ENCODE measurements around the gene SOWAHD. TPM values are rescaled to one million over a fixed set of nuclear protein-coding genes. Genes with fewer than 3 reads are reported as not detected.

Gene SOWAHD
- total RNA-seq, 1 donor from 2014 or later = 0.54 TPM

- H3K9ac ChIP-seq (ENCODE audit: low read length) = no peak overlapping the region
- H3K9me3 Mint-ChIP-seq (ENCODE audit: unreplicated experiment) = no peaks in the 10 kb centered on the region
- peaks cover 2% of the 10 kb centered on the region for H3K4me1 Mint-ChIP-seq (ENCODE audit: low read depth, unreplicated experiment)
- no peaks in the 10 kb centered on the region for H3K36me3 Mint-ChIP-seq (ENCODE audit: low read depth, unreplicated experiment)
- no peak for FAIRE-seq
- no peak overlapping the region for H3K4me3 Mint-ChIP-seq (ENCODE audit: unreplicated experiment)
- no peak for DNase-seq (ENCODE audit: low read depth)
- no peaks in the 10 kb centered on the region for H3K79me2 ChIP-seq (ENCODE audit: insufficient read depth, low read length)
- no peak for TF ChIP-seq EZH2 (IDR thresholded peaks at IDR 0.05; ENCODE audit: insufficient read depth, low read length)
- no peak for TF ChIP-seq CTCF (IDR thresholded peaks at IDR 0.05; ENCODE audit: insufficient read depth, low read depth, low read length)
- no peak overlapping the region for H3K4me3 ChIP-seq (ENCODE audit: insufficient read depth, low read depth, low read length)
- H3K4me1 ChIP-seq (ENCODE audit: insufficient read depth, low read length) = no peaks in the 10 kb centered on the region
- H2AFZ ChIP-seq (ENCODE audit: low read depth, low read length) = no peak overlapping the region
- H3K27ac ChIP-seq (ENCODE audit: low read depth, low read length) = no peak overlapping the region
- no peaks in the 10 kb centered on the region for H3K36me3 ChIP-seq (ENCODE audit: insufficient read depth, low read length)
- no peak overlapping the region for H3K4me2 ChIP-seq (ENCODE audit: low read length)
- H4K20me1 ChIP-seq (ENCODE audit: insufficient read depth, low read length) = no peaks in the 10 kb centered on the region
- no peaks in the 10 kb centered on the region for H3K9me3 ChIP-seq (ENCODE audit: insufficient read depth, low read depth, low read length)
- H3K27me3 Mint-ChIP-seq (ENCODE audit: low read depth, unreplicated experiment) = peaks cover 7% of the 10 kb centered on the region
- no peaks in the 10 kb centered on the region for H3K27me3 ChIP-seq (ENCODE audit: insufficient read depth, low read length)
- H3K27ac Mint-ChIP-seq (ENCODE audit: unreplicated experiment) = no peak overlapping the region
Observed at GRCh38 chrX:119726900-119727555, 31.4 kb upstream of the SOWAHD start.

- Histone ChIP-seq H3K4me2 (ENCODE audit: low read length) (no peak overlapping the region), H3K4me3 (ENCODE audit: insufficient read depth, low read depth, low read length) (no peak overlapping the region), H3K79me2 (ENCODE audit: insufficient read depth, low read length) (no peaks in the 10 kb centered on the region), H3K9me3 (ENCODE audit: insufficient read depth, low read depth, low read length) (no peaks in the 10 kb centered on the region), H3K27me3 (ENCODE audit: insufficient read depth, low read length) (no peaks in the 10 kb centered on the region), H4K20me1 (ENCODE audit: insufficient read depth, low read length) (no peaks in the 10 kb centered on the region), H3K27ac (ENCODE audit: low read depth, low read length) (no peak overlapping the region), H3K4me1 (ENCODE audit: insufficient read depth, low read length) (no peaks in the 10 kb centered on the region), H3K9ac (ENCODE audit: low read length) (no peak overlapping the region), H3K36me3 (ENCODE audit: insufficient read depth, low read length) (no peaks in the 10 kb centered on the region), H2AFZ (ENCODE audit: low read depth, low read length) (no peak overlapping the region)
- Mint-ChIP-seq H3K36me3 (ENCODE audit: low read depth, unreplicated experiment) (no peaks in the 10 kb centered on the region), H3K4me3 (ENCODE audit: unreplicated experiment) (no peak overlapping the region), H3K27ac (ENCODE audit: unreplicated experiment) (no peak overlapping the region), H3K4me1 (ENCODE audit: low read depth, unreplicated experiment) (peaks cover 2% of the 10 kb centered on the region), H3K9me3 (ENCODE audit: unreplicated experiment) (no peaks in the 10 kb centered on the region), H3K27me3 (ENCODE audit: low read depth, unreplicated experiment) (peaks cover 7% of the 10 kb centered on the region)
- DNase-seq (ENCODE audit: low read depth) (no peak), FAIRE-seq (no peak)
- no peak for TF ChIP-seq EZH2 (IDR thresholded peaks at IDR 0.05; ENCODE audit: insufficient read depth, low read length)
- TF ChIP-seq CTCF (IDR thresholded peaks at IDR 0.05; ENCODE audit: insufficient read depth, low read depth, low read length) = no peak
Observed at GRCh38 chrX:119728487-119728886, 29.9 kb upstream of the SOWAHD start.

GRCh38 chrX:119729408-119730201 is 28.8 kb upstream of the SOWAHD start:
- Histone ChIP-seq H3K4me3 (ENCODE audit: insufficient read depth, low read depth, low read length) (no peak overlapping the region), H3K4me1 (ENCODE audit: insufficient read depth, low read length) (no peaks in the 10 kb centered on the region), H3K9me3 (ENCODE audit: insufficient read depth, low read depth, low read length) (no peaks in the 10 kb centered on the region), H3K9ac (ENCODE audit: low read length) (no peak overlapping the region), H3K79me2 (ENCODE audit: insufficient read depth, low read length) (no peaks in the 10 kb centered on the region), H3K27me3 (ENCODE audit: insufficient read depth, low read length) (no peaks in the 10 kb centered on the region), H4K20me1 (ENCODE audit: insufficient read depth, low read length) (no peaks in the 10 kb centered on the region), H3K36me3 (ENCODE audit: insufficient read depth, low read length) (no peaks in the 10 kb centered on the region), H3K27ac (ENCODE audit: low read depth, low read length) (no peak overlapping the region), H3K4me2 (ENCODE audit: low read length) (no peak overlapping the region), H2AFZ (ENCODE audit: low read depth, low read length) (no peak overlapping the region)
- peak; percentile 32 for FAIRE-seq
- peak; percentile 46 for TF ChIP-seq CTCF (IDR thresholded peaks at IDR 0.05; ENCODE audit: insufficient read depth, low read depth, low read length)
- TF ChIP-seq EZH2 (IDR thresholded peaks at IDR 0.05; ENCODE audit: insufficient read depth, low read length) = no peak
- Mint-ChIP-seq H3K4me1 (ENCODE audit: low read depth, unreplicated experiment) (peaks cover 2% of the 10 kb centered on the region), H3K4me3 (ENCODE audit: unreplicated experiment) (no peak overlapping the region), H3K27me3 (ENCODE audit: low read depth, unreplicated experiment) (peaks cover 7% of the 10 kb centered on the region), H3K9me3 (ENCODE audit: unreplicated experiment) (no peaks in the 10 kb centered on the region), H3K27ac (ENCODE audit: unreplicated experiment) (no peak overlapping the region), H3K36me3 (ENCODE audit: low read depth, unreplicated experiment) (no peaks in the 10 kb centered on the region)
- DNase-seq (ENCODE audit: low read depth) = no peak

Measured in astrocyte (in vitro differentiated cells and primary cell).